Gastrocnemius medialis (tissue), 4 donors: ENCODE measurements around the gene FAAP20. TPM values are rescaled to one million over a fixed set of nuclear protein-coding genes. Genes with fewer than 3 reads are reported as not detected.

ENCODE experiments used
- ATAC-seq, 2 donors: fragments of 150-250 bp; one replicate each; pipeline ENCODE4 v1.9.1; 2016
- DNase-seq, 2 donors: peaks; one replicate each; pipeline ENCODE4 v3.0.0-alpha.2; 2019
- H3K27ac ChIP-seq, 4 donors: fragments of 200-600 bp; sonication (generic); 1 replicate in 1 of 4; 2 replicates in 3 of 4; pipeline ENCODE4 v1.5.1; 2016 to 2018; ENCODE audit warnings: mild to moderate bottlenecking in 2 of 4, moderate library complexity in 1 of 4
- H3K27me3 ChIP-seq, 3 donors: fragments of 200-600 bp; sonication (generic) in 2 of 3; 1 replicate in 1 of 3; 2 replicates in 2 of 3; pipeline versions ENCODE4 v1.5.1 to v1.6.0; 2016 to 2019; ENCODE audit warnings: mild to moderate bottlenecking in 1 of 3, moderate library complexity in 1 of 3
- H3K36me3 ChIP-seq, 2 donors: fragments of 200-600 bp; sonication (generic) in 1 of 2; one replicate each; pipeline ENCODE4 v1.5.1; 2017 to 2018
- H3K4me1 ChIP-seq, 2 donors: fragments of 200-600 bp; sonication (generic) in 1 of 2; one replicate each; pipeline ENCODE4 v1.5.1; 2016 to 2017; ENCODE audit warnings: mild to moderate bottlenecking in 2 of 2
- H3K4me3 ChIP-seq, 4 donors: fragments of 200-600 bp; sonication (generic) in 3 of 4; 1 replicate in 1 of 4; 2 replicates in 3 of 4; pipeline ENCODE4 v1.5.1; 2016 to 2019; ENCODE audit warnings: mild to moderate bottlenecking in 2 of 4
- H3K9me3 ChIP-seq, 3 donors: fragments of 200-600 bp; sonication (generic) in 2 of 3; 1 replicate in 1 of 3; 2 replicates in 2 of 3; pipeline ENCODE4 v1.5.1; 2016 to 2019
- CTCF ChIP-seq, 5 experiments: fragments of 450-650 bp in 3 of 5; fragments of 200-600 bp in 2 of 5; sonication (generic) in 2 of 5; IDR thresholded peaks in 4 of 5; conservative IDR thresholded peaks in 1 of 5; 1 replicate in 4 of 5; 2 replicates in 1 of 5; pipeline ENCODE4 v1.5.1; 2016 to 2019; ENCODE audit warnings: antibody characterized with exemption in 5 of 5, mild to moderate bottlenecking in 3 of 5, moderate library complexity in 3 of 5
- POLR2A ChIP-seq, 2 donors: fragments of 450-650 bp; IDR thresholded peaks; one replicate each; pipeline ENCODE4 v1.6.1; 2017; ENCODE audit warnings: antibody characterized with exemption in 2 of 2, mild to moderate bottlenecking in 2 of 2, moderate library complexity in 2 of 2
- in situ Hi-C, 4 donors: fragments of 200-750 bp; cut with MboI; loops; one replicate each; pipeline versions ENCODE4 v1.15.0 to v1.8.0; 2017; ENCODE audit warnings: low sequenced_read_pairs in 4 of 4
- intact Hi-C: fragments of 100-400 bp; cut with DNase I; formaldehyde crosslinking; loops from one replicate; pipeline ENCODE4 v1.15.1; 2023; ENCODE audit warnings: low total_unique reads
- total RNA-seq, 4 donors: library from RNA; depleted of rRNA; stranded (reverse); fragments of >200 nt; gene quantifications; one replicate each; pipeline versions ENCODE4 v1.1.0 to v1.2.3, GENCODE V29; 2016

Gene FAAP20
- total RNA-seq, 4 donors from 2014 or later, result 12.1 to 26.2 (median 17.3) TPM

GRCh38 chr1:2239384-2239985 lies 44.9 kb upstream of the FAAP20 start:
- Histone ChIP-seq H3K27me3 (no peaks in the 10 kb centered on the region), H3K4me3 (peak overlapping the region in 1 of 4 donors; percentile 1), H3K27ac (peak overlapping the region in 3 of 4 donors; percentile 43 to 50 (median 50)), H3K9me3 (no peaks in the 10 kb centered on the region), H3K4me1 (peaks cover 69 to 86% of the 10 kb centered on the region in 2 donors), H3K36me3 (no peaks in the 10 kb centered on the region)
- ATAC-seq, result no peak
- in situ Hi-C loops, result no loop called here
- intact Hi-C loops, result no loop called here
- DNase-seq, result no peak
- no peak for TF ChIP-seq POLR2A (IDR thresholded peaks at IDR 0.05)
- no peak for TF ChIP-seq CTCF (IDR thresholded peaks at IDR 0.05 in 4 of 5, conservative IDR thresholded peaks at IDR 0.05 in 1 of 5)

DNA sequence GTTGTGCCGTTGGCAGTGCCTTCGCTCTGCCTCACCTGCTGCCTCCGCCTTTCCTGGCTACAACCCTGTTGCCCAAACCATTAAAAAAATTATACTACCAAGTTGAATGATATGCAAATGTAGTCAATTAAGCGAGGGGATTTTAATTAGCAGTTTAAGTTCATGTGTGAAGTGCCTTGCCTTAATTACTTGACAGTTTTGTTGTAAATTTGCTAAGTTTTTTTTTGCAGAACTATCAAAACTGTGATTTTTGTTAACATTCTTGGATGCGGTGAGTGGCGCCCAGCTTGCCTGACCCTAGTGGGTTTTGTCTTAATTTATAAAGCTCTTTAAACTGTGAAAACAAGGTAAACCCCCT lies 44.4 kb upstream of the FAAP20 start:
- Histone ChIP-seq H3K36me3 (no peaks in the 10 kb centered on the region), H3K4me3 (no peak overlapping the region), H3K27ac (no peak overlapping the region), H3K9me3 (no peaks in the 10 kb centered on the region), H3K4me1 (peaks cover 74 to 91% of the 10 kb centered on the region in 2 donors), H3K27me3 (no peaks in the 10 kb centered on the region)
- ATAC-seq (no peak), DNase-seq (no peak)
- intact Hi-C loops, result no loop called here
- no peak for TF ChIP-seq POLR2A (IDR thresholded peaks at IDR 0.05)
- no peak for TF ChIP-seq CTCF (IDR thresholded peaks at IDR 0.05 in 4 of 5, conservative IDR thresholded peaks at IDR 0.05 in 1 of 5)
- in situ Hi-C loops, result no loop called here

DNA sequence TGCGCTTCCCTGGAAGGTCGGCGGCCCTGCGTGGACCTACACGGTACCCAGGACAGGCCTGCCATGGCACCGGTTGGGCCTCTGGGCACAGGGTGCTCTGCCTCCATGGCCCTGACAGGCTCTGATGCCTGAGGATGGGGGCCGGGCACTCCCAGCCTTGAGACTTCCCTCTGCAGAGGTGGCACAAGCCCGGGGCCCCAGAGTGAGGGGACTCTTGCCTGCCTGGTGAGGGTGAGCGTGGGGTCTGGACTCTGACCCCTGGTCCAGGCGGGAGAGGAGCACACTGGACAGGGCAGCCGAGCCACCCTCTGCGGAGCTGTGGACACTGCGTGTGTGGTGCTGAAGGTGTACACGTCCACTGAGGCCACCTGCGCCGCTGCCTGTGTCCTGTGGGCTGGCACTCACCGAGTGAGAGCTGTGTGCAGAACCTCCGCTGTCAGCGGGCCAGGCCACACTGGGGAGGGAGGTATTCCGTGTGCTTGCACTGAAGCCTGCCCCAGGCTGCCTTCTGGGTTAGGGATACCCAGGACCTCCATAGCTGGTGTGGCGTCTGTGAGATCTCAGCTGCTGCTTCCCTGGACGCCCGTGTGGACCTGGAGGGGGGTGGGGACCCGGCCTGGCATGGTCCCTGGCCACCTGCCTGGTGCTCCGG lies 43.9 kb upstream of the FAAP20 start:
- ATAC-seq (no peak), DNase-seq (no peak)
- peak overlapping the region in 1 of 4 donors; percentile 35 for H3K27ac ChIP-seq
- H3K36me3 ChIP-seq, result no peaks in the 10 kb centered on the region
- intact Hi-C loops (no loop called here), in situ Hi-C loops (no loop called here)
- no peaks in the 10 kb centered on the region for H3K27me3 ChIP-seq
- TF ChIP-seq CTCF (IDR thresholded peaks at IDR 0.05 in 4 of 5, conservative IDR thresholded peaks at IDR 0.05 in 1 of 5) (no peak), POLR2A (IDR thresholded peaks at IDR 0.05) (no peak)
- no peaks in the 10 kb centered on the region for H3K9me3 ChIP-seq
- H3K4me1 ChIP-seq, result peaks cover 79 to 93% of the 10 kb centered on the region in 2 donors
- H3K4me3 ChIP-seq, result no peak overlapping the region

- H3K9me3 ChIP-seq, result no peaks in the 10 kb centered on the region
- no peaks in the 10 kb centered on the region for H3K36me3 ChIP-seq
- peak overlapping the region in 2 of 4 donors; percentile 17 to 35 for H3K27ac ChIP-seq
- H3K27me3 ChIP-seq, result no peaks in the 10 kb centered on the region
- H3K4me3 ChIP-seq, result no peak overlapping the region
- H3K4me1 ChIP-seq, result peaks cover 81 to 93% of the 10 kb centered on the region in 2 donors
- TF ChIP-seq POLR2A (IDR thresholded peaks at IDR 0.05), result no peak
- TF ChIP-seq CTCF (IDR thresholded peaks at IDR 0.05 in 4 of 5, conservative IDR thresholded peaks at IDR 0.05 in 1 of 5), result no peak
- DNase-seq, result no peak
- intact Hi-C loops (no loop called here), in situ Hi-C loops (no loop called here)
- ATAC-seq, result no peak
Observed at GRCh38 chr1:2237773-2238172, 43.2 kb upstream of the FAAP20 start.
